ENCODE data around the gene SORCS1.

Gene SORCS1

DNA sequence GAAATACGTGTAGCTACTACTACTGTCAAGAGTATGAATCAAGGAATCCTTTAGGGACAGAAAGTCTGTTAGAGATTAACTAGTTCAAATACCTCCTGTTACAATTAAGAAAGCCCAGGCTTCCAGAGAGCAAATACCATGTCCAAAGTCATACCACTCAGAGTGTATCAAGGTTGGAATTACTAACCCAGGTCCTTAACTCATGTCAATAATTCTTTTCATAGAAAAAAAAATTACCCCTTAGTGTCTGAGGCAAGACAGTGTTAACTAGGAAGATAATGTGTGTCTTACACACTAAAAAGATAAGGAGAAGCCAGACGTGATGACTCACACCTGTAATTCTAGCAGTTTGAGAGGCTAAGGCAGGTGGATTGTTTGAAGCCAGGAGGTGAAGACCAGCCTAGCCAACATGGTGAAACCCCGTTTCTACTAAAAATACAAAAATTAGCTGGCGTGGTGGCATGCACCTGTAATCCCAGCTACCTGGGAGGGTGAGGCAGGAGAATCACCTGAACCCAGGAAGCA, 423.4 kb downstream of the SORCS1 start:
- no peak for DNase-seq (ENCODE audit: low spot score)

DNA sequence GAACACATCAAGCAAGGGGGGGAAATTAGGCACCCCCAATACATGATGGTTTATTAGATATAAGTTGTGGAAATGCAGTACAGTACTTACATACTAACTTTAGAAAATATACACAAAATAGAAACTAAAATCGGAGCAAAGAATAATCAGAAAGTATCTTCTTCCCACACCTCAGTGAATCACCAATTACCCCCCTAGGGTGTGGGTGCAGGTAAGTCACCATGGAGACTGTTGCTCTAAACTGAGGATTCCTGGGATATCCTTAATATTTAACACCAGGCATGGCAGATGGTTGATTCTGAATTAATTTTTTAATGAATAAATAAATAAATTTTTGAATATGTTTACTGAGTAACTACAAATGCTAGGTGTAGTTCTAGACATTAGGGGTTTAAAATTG, 424.4 kb downstream of the SORCS1 start:
- DNase-seq (ENCODE audit: low spot score), result no peak

DNA sequence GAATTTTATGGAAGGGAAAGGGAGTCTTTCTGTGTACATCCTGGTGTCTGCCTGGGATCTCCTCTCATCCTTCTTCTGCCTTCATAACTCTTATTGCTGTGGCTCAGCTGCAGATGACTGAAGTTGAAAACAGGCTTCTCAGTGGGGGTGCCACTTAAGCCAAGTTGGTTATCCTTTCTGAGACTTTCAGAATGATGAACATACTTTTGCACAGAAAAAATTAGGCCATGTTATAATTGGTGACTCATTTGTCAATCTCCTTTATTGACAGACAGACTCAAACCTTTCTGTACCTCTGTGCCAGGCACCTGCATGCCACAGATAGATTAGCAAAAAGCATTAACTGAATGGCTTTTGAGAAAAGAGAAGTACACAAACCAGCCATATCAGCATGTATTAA, 430.3 kb downstream of the SORCS1 start:
- no peak for DNase-seq (ENCODE audit: low spot score)

DNA sequence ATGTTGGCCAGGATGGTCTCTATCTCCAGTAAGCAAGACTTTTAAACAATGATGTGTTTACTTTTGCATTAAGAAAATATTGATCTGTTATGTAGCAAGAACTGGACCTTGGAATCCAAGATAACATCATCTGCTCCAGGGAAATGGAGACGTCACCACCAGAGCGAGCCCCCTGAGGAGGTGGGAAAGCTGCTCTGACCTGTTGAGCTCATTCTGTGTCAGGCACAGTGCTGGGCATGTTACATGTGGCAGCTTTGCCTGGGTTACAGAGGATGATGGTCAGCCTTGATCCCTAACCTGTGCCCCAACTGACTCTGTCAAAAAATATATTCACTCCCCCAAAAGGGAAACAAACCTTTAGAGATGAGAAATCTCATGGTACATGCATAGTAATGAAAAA, 436.3 kb downstream of the SORCS1 start:
- no peak for DNase-seq (ENCODE audit: low spot score)

DNA sequence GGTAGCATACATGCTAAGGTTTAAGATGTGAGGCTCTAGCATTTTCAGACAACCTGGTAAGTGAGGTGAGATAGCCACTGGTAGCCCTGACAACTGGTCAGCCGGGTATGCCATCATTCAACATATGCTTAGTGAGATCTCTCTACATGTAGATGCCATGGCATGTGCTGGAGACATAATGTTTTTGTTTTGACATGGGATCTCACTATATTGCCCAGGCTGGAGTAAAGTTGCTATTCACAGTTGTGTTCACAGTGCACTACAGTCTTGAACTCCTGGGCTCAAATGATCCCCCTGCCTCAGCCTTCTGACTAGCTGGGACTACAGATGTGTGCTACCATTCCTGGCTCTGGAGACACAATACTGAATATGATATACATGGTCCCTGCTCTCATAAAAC, 437.3 kb downstream of the SORCS1 start:
- no peak for DNase-seq (ENCODE audit: low spot score)

DNA sequence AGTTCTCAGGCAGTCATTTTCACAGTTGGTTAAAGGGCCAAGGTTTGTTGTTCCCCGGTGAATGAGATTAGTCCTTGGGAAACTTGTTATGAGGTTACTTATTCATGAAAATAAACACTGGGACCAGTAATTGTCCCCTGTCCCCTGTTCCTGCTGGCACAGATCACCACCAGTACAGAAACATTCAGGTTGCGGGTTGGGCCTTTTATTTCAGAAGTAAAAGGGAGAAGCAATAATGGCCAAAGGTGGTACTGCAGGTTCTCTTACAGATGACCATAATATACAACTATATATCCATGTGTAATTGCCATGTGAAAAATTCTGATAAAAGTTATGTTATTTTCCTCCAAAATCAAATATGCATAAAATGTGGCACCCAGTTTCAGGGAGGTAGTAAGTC, 442.0 kb downstream of the SORCS1 start:
- DNase-seq (ENCODE audit: low spot score), result no peak

DNA sequence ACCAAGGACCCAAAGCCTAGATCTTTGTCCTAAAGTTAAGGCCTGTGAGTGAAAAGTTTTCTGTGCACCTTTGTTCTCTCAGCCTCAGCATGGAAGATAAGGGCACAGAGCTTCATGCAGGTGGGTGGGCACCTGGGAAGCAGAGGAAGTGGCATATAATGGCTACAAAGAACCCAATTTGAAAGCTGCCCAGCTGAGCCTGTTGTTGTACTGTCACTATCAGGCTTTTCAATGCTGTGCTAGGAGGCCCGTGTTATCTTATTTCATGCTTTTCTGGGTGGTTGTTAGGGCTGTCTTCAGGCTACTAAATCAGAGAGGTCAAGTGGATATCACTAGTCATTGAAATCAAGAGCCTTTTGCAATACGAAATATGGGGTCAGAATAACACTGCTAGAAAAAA, 443.8 kb downstream of the SORCS1 start:
- no peak for DNase-seq (ENCODE audit: low spot score)

DNA sequence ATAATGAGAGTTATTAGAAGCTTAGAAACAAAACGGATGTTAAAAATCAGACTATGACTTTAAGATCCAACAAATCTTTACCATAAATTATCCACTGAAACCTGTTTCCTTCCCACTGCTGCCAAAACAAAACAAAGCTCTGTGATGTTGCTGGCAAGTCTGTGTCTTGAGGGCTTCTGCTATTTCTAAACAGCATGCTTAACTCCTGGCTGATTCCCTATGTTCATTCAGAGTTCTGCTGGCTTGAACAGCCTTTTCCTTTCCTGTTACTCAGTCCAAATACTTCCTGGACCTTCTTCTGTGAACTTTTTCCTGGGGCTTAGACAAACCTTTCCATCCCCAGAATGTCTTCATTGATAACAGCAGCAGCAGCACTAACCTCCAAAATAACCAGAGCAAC, 448.1 kb downstream of the SORCS1 start:
- DNase-seq (ENCODE audit: low spot score), result no peak

DNA sequence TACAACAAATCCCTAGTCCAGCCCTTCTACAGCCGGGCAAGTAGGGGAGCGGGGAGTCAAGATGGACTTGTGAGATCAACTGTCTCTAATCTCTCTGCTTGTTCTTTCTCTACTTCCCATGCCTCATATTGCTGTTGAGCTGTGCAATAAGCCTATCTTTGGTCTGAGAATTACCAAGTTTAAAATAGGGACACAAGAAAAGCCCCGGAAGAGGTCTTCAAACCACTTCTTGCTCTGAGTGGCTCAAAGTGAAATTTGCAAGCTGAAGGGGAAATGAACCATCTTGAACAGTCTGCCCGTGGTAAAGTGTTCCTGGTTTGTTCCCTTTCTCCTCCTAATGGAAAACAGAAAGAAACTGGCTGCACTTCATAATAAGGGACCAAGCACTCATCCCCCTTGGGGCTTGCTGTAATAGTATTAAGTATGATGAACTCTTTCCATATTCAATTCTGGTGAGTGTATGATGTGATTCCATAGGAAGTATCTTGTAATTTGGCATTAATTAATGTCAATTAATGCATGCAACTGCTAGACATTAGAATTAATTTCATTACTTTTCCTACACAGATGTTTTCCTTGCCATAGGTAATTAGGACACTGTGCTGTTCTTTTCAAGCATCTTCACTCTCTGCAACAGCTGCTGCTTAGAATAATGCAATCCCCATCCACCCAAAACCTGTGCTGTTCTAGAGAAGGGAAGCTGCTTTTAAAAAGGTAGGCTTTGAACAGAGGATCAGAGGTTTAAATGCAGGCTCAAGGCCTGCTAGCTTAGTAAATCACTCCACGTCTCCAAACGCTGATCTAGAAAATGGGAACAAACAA, 449.6 kb downstream of the SORCS1 start:
- no peak for DNase-seq (ENCODE audit: low spot score)

DNA sequence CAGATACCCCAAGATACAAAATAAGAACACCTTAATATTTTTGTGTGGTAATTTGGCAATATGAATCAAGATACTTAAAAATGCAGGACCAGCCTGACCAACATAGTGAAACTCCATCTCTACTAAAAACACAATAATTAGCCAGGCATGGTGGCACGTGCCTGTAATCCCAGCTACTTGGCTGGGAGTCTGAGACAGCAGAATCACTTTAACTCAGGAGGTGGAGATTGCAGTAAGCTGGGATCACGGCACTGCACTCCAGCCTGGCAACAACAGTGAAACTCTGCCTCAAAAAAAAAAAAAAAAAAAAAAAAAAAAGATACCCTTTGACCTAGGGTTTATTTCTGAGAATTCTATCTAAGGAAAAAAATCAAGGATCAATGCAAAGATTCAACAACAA, 450.7 kb downstream of the SORCS1 start:
- DNase-seq (ENCODE audit: low spot score), result no peak

DNA sequence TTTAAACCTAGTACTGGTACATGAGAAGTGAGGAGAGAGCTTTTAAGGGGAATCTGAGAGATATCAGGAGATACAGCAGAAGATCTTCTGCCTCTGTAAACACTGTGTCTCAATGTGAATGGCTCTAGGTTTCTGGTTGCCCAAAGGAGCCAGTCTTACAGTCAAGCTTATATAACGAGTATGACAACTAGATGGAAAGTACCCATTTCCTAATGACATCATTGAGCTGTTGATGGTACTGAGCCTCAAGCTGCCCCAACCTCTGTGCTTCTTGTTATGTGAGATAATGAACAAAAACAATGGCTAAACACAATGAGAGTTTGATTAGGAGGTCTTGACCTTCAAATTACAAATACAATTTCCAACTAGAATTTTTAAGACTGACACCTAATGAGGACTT, 451.5 kb downstream of the SORCS1 start:
- DNase-seq (ENCODE audit: low spot score), result no peak

DNA sequence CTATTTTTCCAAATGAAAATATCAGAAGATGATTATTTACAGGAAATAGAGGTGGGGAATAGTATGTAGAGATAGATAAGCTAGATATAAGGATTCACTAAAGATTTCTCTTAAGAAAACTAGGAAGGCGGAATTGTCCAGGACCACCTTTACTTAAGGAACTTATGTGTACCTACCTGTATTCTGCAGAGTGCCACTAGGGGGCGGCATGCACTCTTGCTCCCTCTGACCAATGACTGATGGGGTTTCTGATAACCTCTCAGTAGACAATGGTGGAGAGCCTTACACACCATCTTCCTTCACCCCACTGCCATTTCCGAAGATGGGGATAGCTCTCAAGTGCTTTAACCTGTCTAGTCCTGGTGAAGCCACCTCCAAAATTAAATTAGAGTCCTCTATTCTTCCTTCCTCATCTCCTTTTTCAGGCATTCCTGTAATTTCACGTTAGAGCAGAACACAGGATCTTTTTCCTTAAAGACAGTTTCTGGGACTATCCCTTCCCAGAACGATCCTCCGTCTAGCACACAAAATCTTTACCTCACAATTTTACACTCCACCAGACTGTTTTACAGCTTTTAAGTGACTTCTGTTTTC, 453.1 kb downstream of the SORCS1 start:
- peak; percentile 46 for DNase-seq (ENCODE audit: low spot score)

DNA sequence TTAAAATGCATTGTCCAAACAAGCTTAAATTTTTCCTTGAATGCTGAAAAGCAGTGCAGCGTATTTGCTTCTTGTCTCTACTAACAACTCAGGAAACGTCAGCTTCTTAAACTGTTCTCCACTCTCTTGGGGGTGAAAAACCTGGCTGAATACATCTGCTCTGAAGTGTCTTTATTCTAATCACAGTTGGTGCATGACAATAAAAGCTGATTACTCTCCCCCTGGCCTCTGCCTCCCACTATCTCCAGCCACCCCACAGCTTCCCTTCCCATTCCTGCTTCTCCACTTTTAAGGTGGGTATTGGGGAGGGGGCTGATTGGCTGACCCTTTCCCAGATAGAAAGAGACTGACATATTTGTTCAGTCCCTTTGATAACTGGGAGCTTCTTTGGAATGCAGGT, 456.0 kb downstream of the SORCS1 start:
- no peak for DNase-seq (ENCODE audit: low spot score)

DNA sequence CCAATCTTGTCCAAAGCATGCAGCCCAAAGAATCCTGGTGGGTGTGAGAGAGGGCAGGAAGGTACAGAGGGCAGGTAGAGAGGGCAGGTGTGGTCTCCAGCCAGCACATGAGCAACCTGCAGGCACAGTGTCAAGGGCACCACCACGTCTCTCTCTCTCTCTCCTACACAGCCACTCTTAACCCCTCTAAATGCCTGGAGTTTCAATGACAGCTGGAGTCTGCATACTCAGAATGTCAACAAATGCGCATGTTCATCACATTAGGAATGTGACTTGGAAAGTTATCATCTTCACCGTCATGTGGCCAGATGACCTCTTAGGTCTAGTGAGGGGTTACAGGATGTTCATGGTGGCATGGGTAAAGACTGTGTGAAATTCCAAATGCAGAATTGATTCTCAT, 456.8 kb downstream of the SORCS1 start:
- DNase-seq (ENCODE audit: low spot score), result no peak

DNA sequence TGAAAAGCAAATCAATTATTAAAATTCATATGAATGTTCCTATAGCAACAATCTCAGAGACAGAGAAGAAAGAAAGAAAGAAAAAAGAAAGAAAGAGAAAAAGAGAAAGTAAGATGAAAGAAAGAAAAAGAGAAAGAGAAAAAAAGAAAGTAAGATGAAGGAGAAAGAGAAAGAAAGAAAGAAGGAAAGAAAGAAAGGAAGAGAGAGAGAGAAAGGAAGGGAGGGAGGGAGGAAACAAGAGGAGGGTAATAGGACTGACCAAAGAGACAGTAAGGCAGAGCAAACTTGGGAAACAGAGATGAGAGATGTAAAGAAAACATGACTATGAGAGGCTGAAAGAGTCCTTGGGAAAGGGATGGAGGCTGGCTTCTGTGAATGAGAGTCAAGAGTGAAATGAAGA, 458.4 kb downstream of the SORCS1 start:
- no peak for DNase-seq (ENCODE audit: low spot score)

DNA sequence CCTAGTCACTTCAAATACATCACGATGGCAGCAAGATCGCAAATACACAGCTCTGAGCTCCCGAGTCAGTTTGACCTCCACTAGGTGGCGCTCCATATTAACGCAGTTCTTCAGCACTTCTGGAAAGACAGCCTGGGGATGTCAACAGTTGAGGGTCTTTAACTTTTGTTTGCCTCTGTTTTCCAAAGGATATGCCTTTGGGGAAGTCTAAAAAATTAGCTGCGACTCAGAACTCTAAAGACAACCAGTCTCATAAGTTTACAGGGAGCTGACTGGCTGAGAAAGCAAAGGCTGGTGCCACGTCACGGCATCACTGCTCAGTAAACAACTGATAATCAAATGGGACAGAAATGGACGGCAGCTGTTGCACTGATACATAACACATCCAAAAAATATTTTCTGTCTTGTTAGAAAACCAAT, 458.8 kb downstream of the SORCS1 start:
- peak; percentile 43 for DNase-seq (ENCODE audit: low spot score)

DNA sequence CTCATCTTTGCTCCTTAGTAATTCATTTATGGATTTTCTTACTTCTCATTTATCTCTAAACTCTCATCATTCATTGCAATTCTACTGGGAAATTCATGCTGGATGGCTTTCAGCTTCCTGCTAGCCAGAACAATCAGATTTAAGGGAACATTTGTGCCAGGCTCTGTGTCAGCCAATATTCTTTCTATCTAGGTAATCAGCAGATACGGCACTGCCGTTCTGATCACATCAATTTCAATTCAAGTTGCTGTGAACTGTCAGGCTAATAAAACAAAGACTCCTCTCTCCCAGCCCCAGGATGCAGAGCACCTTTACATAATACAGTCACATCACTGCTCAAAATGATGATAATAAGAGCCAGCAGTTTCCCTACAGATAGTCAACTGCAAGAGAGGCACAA, 468.3 kb downstream of the SORCS1 start:
- DNase-seq (ENCODE audit: low spot score), result no peak

DNA sequence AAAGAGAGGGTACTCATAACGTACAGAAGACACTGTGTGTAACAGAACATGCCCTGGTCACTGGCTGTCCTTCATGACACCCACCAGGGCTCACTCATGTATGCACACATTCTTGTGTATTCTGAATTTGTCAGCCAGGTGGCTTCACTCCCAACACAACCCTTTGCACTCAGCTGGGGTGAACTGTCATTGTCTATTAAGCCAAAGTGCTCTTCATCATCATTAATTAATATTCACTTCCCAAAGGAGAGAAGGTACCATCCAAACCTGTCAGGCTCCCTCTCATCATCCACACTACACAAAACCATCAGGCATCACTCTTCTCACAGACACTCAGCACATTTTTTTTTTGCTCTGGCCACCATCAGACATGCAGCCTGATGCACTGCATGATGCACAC, 469.8 kb downstream of the SORCS1 start:
- no peak for DNase-seq (ENCODE audit: low spot score)

DNA sequence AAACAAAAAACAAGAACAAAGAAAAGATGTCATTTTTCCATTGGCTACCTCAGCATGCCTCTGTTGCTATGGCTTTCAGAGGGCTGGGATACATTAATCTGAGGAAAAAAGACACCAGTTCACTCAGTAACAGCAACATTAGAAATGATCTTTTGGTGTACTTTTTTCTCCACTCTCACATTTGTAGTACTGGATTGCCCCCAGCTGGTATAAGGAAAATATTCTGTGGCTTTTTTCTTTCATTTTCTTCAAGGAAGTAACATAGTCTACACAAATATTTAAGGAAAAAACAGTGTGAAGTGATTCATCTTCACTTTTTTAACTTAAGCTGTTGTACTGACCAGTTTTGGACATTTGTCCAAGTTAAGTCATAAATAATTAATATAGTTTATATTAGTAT, 482.3 kb downstream of the SORCS1 start:
- no peak for DNase-seq (ENCODE audit: low spot score)

DNA sequence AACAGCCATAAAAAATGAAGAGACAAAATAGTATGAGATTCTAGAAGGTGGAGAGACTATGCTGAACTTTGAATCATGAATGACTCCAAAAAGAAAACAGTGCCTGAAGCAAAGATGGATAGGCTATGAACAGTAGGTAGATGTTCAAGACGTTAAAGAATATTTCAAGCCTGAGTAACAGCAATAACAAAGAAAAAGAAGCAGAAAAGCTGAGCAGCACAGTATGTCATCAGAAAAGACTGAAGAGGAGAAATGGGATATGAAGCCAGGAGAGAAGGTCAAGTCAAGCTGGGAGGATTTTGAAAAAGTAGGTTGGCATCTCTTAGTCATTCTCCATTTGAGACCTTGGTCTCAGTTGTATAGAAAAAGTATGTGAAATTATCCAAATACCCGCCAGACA, 484.4 kb downstream of the SORCS1 start:
- DNase-seq (ENCODE audit: low spot score), result no peak

DNA sequence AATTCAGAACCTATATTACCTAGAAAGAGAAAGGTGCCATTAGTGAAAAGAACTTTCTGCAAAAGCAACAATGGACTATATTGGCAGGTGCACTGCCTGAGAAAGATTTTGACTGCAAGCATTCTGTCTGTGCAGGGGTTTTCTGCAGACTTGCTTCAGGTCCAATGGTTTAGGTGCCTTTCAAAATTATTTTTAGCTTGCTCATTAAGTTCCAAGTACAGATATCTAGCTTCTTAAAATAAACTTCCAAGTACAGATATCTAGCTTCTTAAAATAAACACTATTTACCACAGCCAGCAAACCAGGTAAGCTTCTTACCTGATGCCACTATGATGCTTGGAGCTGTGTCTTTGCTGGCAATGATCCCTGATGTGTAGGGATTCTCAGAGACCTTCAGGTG, 485.2 kb downstream of the SORCS1 start:
- DNase-seq (ENCODE audit: low spot score), result no peak

DNA sequence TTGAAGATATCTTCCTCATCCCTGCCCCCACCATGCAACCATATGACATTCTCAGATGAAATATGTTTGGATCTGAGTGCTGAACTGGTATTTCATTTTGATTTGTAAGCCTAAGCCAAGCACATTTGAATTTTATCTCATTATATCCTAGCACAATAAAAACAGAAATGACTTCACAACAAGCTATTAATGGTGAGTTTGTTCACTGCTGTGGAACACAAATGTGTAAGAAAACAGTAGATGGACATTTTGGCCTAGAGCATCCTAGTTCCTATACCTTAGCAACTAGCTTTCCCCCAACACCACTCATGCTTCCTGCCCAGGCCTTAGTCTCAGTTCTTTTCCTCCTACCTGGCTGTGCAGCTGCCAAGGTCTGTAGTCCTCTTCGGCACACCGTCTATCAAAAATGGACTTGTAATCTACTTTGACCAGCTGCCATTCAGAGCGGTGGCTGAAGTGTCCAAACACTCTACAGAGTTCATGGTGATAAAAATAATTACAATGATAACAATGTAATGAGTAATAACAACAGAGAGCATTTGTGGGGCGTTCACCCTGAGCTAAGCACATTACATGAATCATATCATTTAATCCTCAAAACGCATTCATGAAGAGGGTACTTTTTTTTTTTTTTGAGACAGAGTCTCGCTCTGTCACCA, 491.9 kb downstream of the SORCS1 start:
- DNase-seq (ENCODE audit: low spot score), result no peak

DNA sequence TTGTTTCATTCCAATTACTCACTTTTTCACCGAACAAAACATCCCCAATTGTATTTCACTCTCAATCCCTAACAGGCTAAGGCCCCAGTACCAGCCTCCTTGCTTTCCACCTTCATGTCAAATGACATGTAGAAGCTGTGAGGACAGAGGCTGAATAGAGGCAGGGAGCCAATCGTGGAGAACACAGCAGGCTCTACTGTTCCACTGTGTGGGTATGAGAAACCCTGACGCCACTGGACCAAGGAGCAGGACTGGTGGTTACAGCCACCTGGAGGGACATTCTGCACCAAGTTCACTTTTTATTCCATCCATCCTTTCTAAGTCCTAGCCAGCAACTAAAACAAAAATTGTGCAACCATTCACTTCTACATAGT, 502.8 kb downstream of the SORCS1 start:
- no peak for DNase-seq (ENCODE audit: low spot score)
